ENCODE measurements around the gene PTPN2.

GRCh38 chr18:12924616-12925015 lies 40.6 kb upstream of the PTPN2 start:
- TF ChIP-seq RNF2 (IDR thresholded peaks at IDR 0.05; ENCODE audit: borderline replicate concordance, low read depth) (no peak), CTCF (IDR thresholded peaks at IDR 0.05) (no peak), PHF8 (IDR thresholded peaks at IDR 0.05; ENCODE audit: borderline replicate concordance, low read depth) (no peak), EHMT2 (IDR thresholded peaks at IDR 0.05; ENCODE audit: low read depth) (no peak), USF2 (IDR thresholded peaks at IDR 0.05) (no peak), POLR2A (IDR thresholded peaks at IDR 0.05; ENCODE audit: low read length) (no peak), SREBF2 (IDR thresholded peaks at IDR 0.05) (no peak), HDAC2 (IDR thresholded peaks at IDR 0.05) (no peak), SMC3 (IDR thresholded peaks at IDR 0.05) (no peak), EP300 (IDR thresholded peaks at IDR 0.05) (no peak), KDM5A (IDR thresholded peaks at IDR 0.05) (no peak)
- TF ChIP-seq, protein P1, sequence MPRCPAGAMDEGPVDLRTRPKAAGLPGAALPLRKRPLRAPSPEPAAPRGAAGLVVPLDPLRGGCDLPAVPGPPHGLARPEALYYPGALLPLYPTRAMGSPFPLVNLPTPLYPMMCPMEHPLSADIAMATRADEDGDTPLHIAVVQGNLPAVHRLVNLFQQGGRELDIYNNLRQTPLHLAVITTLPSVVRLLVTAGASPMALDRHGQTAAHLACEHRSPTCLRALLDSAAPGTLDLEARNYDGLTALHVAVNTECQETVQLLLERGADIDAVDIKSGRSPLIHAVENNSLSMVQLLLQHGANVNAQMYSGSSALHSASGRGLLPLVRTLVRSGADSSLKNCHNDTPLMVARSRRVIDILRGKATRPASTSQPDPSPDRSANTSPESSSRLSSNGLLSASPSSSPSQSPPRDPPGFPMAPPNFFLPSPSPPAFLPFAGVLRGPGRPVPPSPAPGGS (IDR thresholded peaks at IDR 0.05): no peak
